ENCODE data around the gene AP5B1. TPM values are rescaled to one million over a fixed set of nuclear protein-coding genes. Genes with fewer than 3 reads are reported as not detected.

Gene AP5B1
- total and polyA plus RNA-seq, 9 of the 15 experiments (the other 6 are each of a cell fraction or from before 2014, with no cell fraction given) = 0.51 to 24.2 (median 5.1) TPM

DNA sequence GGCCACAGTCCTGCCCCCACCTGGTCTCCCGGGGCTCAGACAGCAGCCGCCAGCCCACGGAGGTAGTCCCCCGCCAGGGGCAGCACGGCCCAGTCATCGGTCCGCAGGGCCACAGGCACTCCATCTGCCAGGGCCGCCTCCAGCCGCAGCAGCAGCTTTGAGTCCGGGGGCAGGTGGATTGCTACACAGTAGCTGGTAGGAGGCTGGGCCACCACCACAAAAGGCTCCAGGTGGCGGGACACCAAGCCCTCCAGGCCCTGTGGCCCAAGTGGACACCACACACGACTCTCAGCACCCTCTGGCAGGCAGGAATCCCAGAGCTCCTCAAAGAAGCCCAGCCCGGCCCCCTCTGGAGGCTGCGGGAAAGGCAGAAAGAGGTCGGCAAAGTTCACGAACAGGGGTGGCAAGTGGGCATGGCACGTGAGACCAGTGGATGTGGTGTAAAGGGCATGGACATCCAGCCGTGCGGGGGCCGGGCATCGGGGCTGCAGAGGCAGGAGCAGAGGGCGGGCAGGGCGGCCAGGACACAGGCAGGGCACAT lies 2.9 kb downstream of the AP5B1 start:
- peaks cover 7 to 44% of the 10 kb centered on the region in 2 experiments; a peak in 4 of 5 replicates for H3K4me1 ChIP-seq (replicated peaks in 1 of 2; ENCODE audit: control insufficient read depth in 2 of 2, insufficient read depth in 2 of 2, low read length in 2 of 2)
- no peaks in the 10 kb centered on the region for H3K9me3 ChIP-seq (replicated peaks; ENCODE audit: control insufficient read depth, insufficient read depth, low read depth, low read length)
- no peak overlapping the region for H2AFZ ChIP-seq (ENCODE audit: low read depth, low read length)
- BruUV-seq (replicated peaks) = no TSS peak
- H4K20me1 ChIP-seq (replicated peaks; ENCODE audit: control insufficient read depth, insufficient read depth, low read length) = peaks cover 8% of the 10 kb centered on the region; the same call in 1 of the 2 replicates
- intact Hi-C loops (cut with micrococcal nuclease) (no loop called here), in situ Hi-C loops (cut with MboI) (no loop called here)
- TF ChIP-seq ZBTB1 (CRISPR knock-in tag; IDR thresholded peaks at IDR 0.05; ENCODE audit: borderline replicate concordance, low read depth) = no peak
- 0 out of 2 replicates have a peak, but pooled peaks have one; percentile 46 for TF ChIP-seq POLR2G (IDR thresholded peaks at IDR 0.05; ENCODE audit: low read depth, low read length)
- TF ChIP-seq, protein P1, sequence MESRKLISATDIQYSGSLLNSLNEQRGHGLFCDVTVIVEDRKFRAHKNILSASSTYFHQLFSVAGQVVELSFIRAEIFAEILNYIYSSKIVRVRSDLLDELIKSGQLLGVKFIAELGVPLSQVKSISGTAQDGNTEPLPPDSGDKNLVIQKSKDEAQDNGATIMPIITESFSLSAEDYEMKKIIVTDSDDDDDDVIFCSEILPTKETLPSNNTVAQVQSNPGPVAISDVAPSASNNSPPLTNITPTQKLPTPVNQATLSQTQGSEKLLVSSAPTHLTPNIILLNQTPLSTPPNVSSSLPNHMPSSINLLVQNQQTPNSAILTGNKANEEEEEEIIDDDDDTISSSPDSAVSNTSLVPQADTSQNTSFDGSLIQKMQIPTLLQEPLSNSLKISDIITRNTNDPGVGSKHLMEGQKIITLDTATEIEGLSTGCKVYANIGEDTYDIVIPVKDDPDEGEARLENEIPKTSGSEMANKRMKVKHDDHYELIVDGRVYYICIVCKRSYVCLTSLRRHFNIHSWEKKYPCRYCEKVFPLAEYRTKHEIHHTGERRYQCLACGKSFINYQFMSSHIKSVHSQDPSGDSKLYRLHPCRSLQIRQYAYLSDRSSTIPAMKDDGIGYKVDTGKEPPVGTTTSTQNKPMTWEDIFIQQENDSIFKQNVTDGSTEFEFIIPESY (CRISPR knock-in tag; IDR thresholded peaks at IDR 0.05) = 0 out of 2 replicates have a peak, but pooled peaks have one; percentile 25
- no peak for TF ChIP-seq LCOR (CRISPR knock-in tag; IDR thresholded peaks at IDR 0.05)
- peak; percentile 50 for TF ChIP-seq RBFOX2 (IDR thresholded peaks at IDR 0.05; ENCODE audit: low read depth, low read length)
- WGBS (ENCODE audit: insufficient coverage, low coverage, missing lambda C conversion rate) = 97% methylated on average over 18 of the region's 23 CpGs
- ChIA-PET CTCF (ENCODE audit: low intra/inter-chr PET ratio) (no interaction called here), POLR2A (interaction anchor here (1.1 to 3.3 kb wide), 4 partner anchors 81 to 115 kb away, joined by 4 to 18 read pairs (median 6); partner anchors contain the start of genes CCDC85B and MUS81)
- no peak overlapping the region for H3K4me2 ChIP-seq (ENCODE audit: insufficient read depth, low read length)
- no peak for FAIRE-seq
- no peaks in the 10 kb centered on the region for H3K27me3 ChIP-seq (ENCODE audit: control insufficient read depth in 2 of 2, insufficient read depth in 2 of 2, low read length in 2 of 2)
- ATAC-seq = no peak
- peaks cover 36% of the 10 kb centered on the region; the same call in 2 of the 3 replicates for H3K36me3 ChIP-seq (ENCODE audit: control insufficient read depth, insufficient read depth, low read length)
- H3K79me2 ChIP-seq (ENCODE audit: control insufficient read depth, insufficient read depth, low read length) = peaks cover 22% of the 10 kb centered on the region
- H3K4me3 ChIP-seq = no peak overlapping the region
- H3K27ac ChIP-seq (ENCODE audit: extremely low read depth, low read depth, low read length) = no peak overlapping the region
- H3K9ac ChIP-seq (ENCODE audit: insufficient read depth in 1 of 2, low read depth in 2 of 2, low read length in 2 of 2) = peak overlapping the region in 1 of 2 experiments; percentile 40; a peak in 2 of 4 replicates
- DNase-seq (ENCODE audit: extremely low read depth in 1 of 4, low spot score in 3 of 4) = no peak
- H3K9me1 ChIP-seq (ENCODE audit: control insufficient read depth, insufficient read depth, low read length) = peaks cover 13% of the 10 kb centered on the region
